OCI-LY1 (cell line): ENCODE data around the gene PDZRN4.

Experiments
- EZH2 ChIP-seq: fragments of 200-600 bp; sonication (generic), shearing (Covaris generic); IDR thresholded peaks from 2 replicates; pipeline ENCODE4 v1.8.0; 2017; ENCODE audit warnings: borderline replicate concordance, mixed run types, mild to moderate bottlenecking, antibody characterized with exemption, low read length, moderate library complexity, mixed read lengths
- TF ChIP-seq, protein P1 (sequence below): fragments of 200-600 bp; sonication (generic), shearing (Covaris generic); IDR thresholded peaks from 2 replicates; pipeline ENCODE4 v1.5.1; 2017; ENCODE audit warnings: mild to moderate bottlenecking, antibody characterized with exemption, low read length, moderate library complexity, mixed read lengths

DNA sequence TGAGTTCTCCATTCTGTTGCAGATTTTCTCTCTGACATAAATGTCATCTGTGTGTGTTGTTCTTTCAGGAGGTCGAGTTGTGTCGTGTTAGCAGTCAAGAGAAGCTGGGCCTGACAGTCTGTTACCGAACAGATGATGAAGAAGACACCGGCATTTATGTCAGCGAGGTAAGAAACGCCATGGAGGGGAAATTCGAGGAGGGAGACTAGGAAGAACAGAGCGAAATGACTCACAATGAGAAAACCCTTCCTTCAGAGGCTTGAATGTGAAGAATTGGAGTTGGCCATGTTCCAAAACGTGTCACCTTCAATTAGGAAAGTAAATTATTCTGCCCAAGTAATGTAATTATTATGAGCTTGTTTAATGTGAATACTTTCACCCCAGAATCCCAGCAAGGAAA lies 364.5 kb downstream of the PDZRN4 start:
- TF ChIP-seq, protein P1, sequence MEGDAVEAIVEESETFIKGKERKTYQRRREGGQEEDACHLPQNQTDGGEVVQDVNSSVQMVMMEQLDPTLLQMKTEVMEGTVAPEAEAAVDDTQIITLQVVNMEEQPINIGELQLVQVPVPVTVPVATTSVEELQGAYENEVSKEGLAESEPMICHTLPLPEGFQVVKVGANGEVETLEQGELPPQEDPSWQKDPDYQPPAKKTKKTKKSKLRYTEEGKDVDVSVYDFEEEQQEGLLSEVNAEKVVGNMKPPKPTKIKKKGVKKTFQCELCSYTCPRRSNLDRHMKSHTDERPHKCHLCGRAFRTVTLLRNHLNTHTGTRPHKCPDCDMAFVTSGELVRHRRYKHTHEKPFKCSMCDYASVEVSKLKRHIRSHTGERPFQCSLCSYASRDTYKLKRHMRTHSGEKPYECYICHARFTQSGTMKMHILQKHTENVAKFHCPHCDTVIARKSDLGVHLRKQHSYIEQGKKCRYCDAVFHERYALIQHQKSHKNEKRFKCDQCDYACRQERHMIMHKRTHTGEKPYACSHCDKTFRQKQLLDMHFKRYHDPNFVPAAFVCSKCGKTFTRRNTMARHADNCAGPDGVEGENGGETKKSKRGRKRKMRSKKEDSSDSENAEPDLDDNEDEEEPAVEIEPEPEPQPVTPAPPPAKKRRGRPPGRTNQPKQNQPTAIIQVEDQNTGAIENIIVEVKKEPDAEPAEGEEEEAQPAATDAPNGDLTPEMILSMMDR: no peak
- TF ChIP-seq EZH2: no peak
